Mucosa of rectum (tissue), 2 donors: Measurements from ENCODE around the gene DLGAP1.

ENCODE experiments used
- H3K27ac ChIP-seq, 2 donors: one replicate each; pipeline ENCODE4 v1.7.0; 2013; ENCODE audit warnings: inconsistent platforms in 2 of 2, low read depth in 2 of 2, low read length in 2 of 2
- H3K27me3 ChIP-seq, 2 donors: one replicate each; pipeline ENCODE4 v1.7.0; 2013; ENCODE audit warnings: low read length in 2 of 2; ENCODE audit not compliant: control insufficient read depth in 2 of 2, insufficient read depth in 2 of 2
- H3K36me3 ChIP-seq, 2 donors: one replicate each; pipeline ENCODE4 v1.7.0; 2013; ENCODE audit warnings: low read length in 2 of 2; ENCODE audit not compliant: control insufficient read depth in 2 of 2, insufficient read depth in 2 of 2
- H3K4me1 ChIP-seq, 2 donors: one replicate each; pipeline ENCODE4 v1.7.0; 2013; ENCODE audit warnings: low read length in 2 of 2, mild to moderate bottlenecking in 1 of 2; ENCODE audit not compliant: control insufficient read depth in 2 of 2, insufficient read depth in 2 of 2
- H3K4me3 ChIP-seq, 2 donors: one replicate each; pipeline ENCODE4 v1.7.0; 2013; ENCODE audit warnings: low read length in 2 of 2
- H3K9ac ChIP-seq, 2 donors: one replicate each; pipeline ENCODE4 v1.7.0; 2013; ENCODE audit warnings: low read length in 2 of 2, low read depth in 1 of 2, mild to moderate bottlenecking in 1 of 2
- H3K9me3 ChIP-seq, 2 donors: one replicate each; pipeline ENCODE4 v1.7.0; 2013; ENCODE audit warnings: low read length in 2 of 2; ENCODE audit not compliant: control insufficient read depth in 2 of 2
- donor health status: healthy.
- donor health status: Normal muscosa, but diverticular disease.

The DLGAP1 gene

DNA sequence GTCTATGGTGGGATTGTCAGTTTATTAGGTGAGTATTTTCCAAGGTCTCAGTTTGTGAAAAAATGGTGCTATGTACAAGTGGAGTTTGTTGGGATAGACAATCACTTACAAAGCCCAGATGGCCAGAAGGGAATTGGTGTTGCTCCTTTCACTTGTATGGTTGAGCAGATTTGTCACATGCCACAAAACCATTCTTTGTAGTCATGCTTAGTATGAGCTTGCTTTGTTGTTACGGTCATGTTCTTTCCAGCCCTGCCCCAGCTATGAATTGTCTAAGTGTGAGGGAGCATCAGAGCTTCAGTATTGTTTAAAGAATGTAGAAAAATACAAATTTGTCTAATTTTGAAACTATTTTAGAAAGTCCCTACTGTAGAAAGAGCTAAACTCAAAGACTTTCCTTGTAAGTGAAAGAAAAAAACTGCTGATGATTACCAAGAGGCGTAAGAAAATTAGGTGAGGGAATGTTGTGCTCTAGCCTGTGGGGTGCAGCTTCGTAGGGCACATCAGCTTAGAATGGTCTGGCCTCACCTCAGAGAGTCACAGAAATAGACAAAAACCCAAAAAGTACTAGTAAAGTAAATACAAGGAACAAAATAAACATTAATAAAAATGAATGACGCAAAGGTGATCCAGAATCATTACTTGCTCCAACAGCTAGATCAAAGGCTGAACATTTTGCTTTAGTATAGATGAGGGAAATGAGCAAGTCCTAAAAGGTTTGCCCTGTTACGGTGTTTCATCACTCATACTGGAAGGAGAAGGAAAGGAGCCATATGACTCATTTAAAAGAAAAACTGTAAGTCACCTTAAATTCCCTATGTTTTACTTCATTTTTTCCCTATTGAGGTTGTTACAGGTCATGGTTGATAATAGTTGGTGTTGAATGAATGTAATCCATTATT, 995.9 kb downstream of the DLGAP1 start:
- Histone ChIP-seq H3K4me1 (peaks cover 29 to 39% of the 10 kb centered on the region in 2 donors), H3K4me3 (no peak overlapping the region), H3K27ac (peak overlapping the region; percentile 18 to 64), H3K36me3 (peaks cover 14 to 18% of the 10 kb centered on the region in 2 donors), H3K27me3 (no peaks in the 10 kb centered on the region), H3K9ac (peak overlapping the region in 1 of 2 donors; percentile 52), H3K9me3 (no peaks in the 10 kb centered on the region)

DNA sequence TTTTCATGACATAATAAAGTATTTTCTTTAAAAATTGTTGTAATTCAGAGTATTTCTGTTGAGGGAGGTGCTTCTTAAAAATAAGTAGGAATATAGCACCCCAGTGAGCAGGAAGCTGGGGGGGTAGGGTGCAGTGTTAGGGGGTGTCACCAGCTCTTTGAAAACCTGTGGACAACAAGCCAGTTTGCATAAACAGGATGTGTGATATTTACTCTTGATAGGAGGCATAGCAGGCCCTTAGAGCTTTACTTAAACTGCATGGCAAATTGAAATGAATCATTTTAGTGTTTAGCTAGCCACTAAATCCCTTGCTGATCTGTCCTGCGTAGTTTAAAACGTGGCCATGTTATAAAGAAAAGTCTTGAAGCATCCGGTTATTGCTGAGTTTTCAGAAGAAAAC, 996.7 kb downstream of the DLGAP1 start:
- Histone ChIP-seq H3K27ac (peak overlapping the region; percentile 18 to 64), H3K4me3 (no peak overlapping the region), H3K9ac (no peak overlapping the region), H3K9me3 (no peaks in the 10 kb centered on the region), H3K4me1 (peaks cover 32 to 42% of the 10 kb centered on the region in 2 donors), H3K27me3 (no peaks in the 10 kb centered on the region), H3K36me3 (peaks cover 14 to 18% of the 10 kb centered on the region in 2 donors)

DNA sequence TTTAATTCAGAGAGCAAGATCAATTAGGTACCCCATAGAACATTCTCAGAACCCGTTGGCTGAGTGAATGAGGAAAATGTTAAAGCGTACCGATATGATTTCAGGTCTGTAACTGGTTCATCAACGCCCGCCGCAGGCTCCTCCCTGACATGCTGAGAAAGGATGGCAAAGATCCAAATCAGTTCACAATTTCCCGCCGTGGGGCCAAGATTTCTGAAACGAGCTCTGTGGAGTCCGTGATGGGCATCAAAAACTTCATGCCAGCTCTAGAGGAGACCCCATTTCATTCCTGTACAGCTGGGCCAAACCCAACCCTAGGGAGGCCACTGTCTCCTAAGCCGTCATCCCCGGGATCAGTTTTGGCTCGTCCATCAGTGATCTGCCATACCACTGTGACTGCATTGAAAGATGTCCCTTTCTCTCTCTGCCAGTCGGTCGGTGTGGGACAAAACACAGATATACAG, 997.8 kb downstream of the DLGAP1 start:
- Histone ChIP-seq H3K4me3 (peak overlapping the region; percentile 28 to 32), H3K27me3 (no peaks in the 10 kb centered on the region), H3K9me3 (no peaks in the 10 kb centered on the region), H3K27ac (peak overlapping the region; percentile 93 to 99), H3K4me1 (peaks cover 32 to 50% of the 10 kb centered on the region in 2 donors), H3K9ac (peak overlapping the region; percentile 3 to 48), H3K36me3 (peaks cover 14 to 18% of the 10 kb centered on the region in 2 donors)

DNA sequence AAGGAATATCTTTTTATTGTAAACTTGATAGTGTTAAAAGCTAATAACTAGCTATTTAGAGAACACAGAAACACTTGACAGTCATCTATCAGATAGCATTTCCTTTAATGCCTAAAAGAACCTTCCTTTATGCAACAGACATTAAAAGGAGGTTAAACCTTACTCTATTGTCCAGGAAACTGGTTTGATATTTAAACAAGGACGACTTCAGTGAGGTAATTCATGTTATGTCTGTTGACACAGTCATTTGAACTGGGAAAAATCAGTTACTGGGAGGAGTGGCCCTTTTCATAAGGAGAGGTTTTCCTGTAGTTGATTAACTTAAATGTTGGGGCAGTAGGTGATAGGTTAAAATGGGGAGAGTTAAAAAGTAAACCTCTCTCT, 998.4 kb downstream of the DLGAP1 start:
- peaks cover 32 to 50% of the 10 kb centered on the region in 2 donors for H3K4me1 ChIP-seq
- peaks cover 14 to 18% of the 10 kb centered on the region in 2 donors for H3K36me3 ChIP-seq

DNA sequence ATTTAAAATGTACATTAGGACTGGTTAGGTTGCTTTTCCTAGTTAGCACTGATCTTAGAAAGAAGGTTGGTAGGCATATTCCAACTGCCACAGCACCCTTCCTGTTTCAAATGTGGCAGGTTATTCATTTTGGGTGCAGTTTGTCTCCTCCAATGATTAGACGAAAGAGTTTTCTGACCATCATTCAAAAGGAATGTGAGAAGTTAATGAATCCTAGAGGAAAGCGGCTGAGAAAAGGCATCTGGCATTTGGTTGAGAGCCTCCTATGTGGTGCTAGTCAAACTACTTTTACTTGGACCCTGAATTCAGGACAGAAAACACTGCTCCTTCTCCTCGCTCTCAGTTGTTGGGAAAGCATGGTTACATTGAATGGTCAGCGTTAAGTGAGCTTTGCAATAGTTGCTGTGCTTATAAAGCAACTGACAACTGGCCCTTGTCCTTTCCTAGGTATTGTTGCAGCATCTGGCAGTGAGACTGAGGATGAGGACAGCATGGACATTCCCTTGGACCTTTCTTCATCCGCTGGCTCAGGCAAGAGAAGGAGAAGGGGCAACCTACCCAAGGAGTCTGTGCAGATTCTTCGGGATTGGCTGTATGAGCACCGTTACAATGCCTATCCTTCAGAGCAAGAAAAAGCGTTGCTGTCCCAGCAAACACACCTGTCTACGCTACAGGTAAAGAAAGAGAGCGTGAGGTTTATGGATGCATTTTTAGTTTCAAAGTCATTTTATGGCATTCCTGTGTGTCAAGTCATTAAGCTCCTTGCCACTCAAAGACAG, 999.0 kb downstream of the DLGAP1 start:
- peaks cover 14 to 17% of the 10 kb centered on the region in 2 donors for H3K36me3 ChIP-seq
- H3K27me3 ChIP-seq, result no peaks in the 10 kb centered on the region
- peak overlapping the region; percentile 93 to 99 for H3K27ac ChIP-seq
- H3K4me1 ChIP-seq, result peaks cover 32 to 50% of the 10 kb centered on the region in 2 donors
- no peaks in the 10 kb centered on the region for H3K9me3 ChIP-seq
- H3K4me3 ChIP-seq, result peak overlapping the region; percentile 10 to 96
- peak overlapping the region; percentile 60 to 100 for H3K9ac ChIP-seq

More for the DNA sequence above, 998.4 kb downstream of the DLGAP1 start:
- peak overlapping the region; percentile 93 to 99 for H3K27ac ChIP-seq
- H3K27me3 ChIP-seq, result no peaks in the 10 kb centered on the region
- H3K4me3 ChIP-seq, result peak overlapping the region in 1 of 2 donors; percentile 32
- peak overlapping the region; percentile 60 to 100 for H3K9ac ChIP-seq
- no peaks in the 10 kb centered on the region for H3K9me3 ChIP-seq

DNA sequence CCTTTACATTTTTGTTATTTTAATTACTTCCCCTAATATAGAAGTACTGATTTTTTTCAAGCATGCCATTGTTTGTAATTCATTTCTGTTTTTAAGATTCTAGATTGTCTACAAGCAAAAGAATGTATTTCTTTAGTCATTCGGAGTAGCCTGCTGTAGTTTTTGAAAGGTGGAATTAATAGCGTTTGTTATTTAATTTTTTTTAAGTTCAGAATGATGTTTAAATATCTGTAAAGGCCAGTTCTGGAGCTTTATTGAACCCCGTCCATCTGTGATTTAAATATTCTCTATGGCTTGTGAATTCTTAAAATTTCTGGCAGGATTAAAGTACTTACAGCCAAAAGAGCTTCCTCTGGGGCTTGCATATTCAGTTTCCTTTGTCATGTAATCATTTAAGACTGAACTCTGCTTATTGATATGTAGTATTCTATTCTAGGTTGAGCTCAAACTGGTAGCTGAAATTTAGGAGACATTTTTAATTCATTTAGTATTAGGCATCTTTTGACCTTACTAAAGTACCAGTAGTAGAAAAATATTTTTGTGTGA, 999.9 kb downstream of the DLGAP1 start:
- H3K27ac ChIP-seq, result peak overlapping the region; percentile 93 to 99
- H3K4me1 ChIP-seq, result peaks cover 32 to 50% of the 10 kb centered on the region in 2 donors
- peak overlapping the region; percentile 60 to 100 for H3K9ac ChIP-seq

DNA sequence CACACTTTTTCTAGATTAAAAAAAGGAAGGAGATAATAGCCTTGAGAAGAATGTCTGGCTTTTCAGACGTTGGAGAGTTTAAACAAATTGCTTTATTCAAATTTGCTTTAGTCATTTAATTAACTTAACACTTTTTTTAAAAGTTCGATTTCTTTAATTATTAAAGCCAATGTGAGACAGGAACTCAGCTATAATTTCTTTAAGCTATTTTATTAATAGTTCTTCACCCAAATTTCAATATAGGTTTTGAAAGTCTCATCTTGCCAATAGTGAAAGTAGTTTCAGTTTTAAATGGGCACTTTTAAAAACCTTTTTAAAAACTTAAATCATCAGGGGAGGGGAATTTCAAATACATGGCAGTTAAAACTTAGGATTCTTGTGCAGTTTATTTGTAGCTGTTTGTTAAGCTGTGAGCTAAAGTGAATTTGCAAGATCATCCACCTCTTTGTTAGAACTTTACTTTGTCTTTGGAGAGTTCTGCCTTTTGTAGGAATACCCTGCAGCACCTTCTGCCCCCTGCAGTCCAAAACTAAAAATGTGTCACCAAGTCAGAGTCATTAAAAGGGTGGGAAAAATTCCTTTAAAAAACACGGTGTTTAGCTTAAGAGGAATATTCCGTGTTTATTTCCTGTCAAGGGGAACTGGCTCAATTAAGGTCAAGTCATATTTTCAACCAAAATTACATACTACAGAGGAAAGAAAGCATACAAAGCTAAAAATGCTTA, 1000.6 kb downstream of the DLGAP1 start:
- H3K27me3 ChIP-seq, result no peaks in the 10 kb centered on the region
- H3K9me3 ChIP-seq, result no peaks in the 10 kb centered on the region
- H3K4me1 ChIP-seq, result peaks cover 32 to 49% of the 10 kb centered on the region in 2 donors
- peak overlapping the region; percentile 88 to 96 for H3K4me3 ChIP-seq
- H3K27ac ChIP-seq, result peak overlapping the region; percentile 93 to 99
- peak overlapping the region; percentile 100 for H3K9ac ChIP-seq
- peaks cover 11 to 12% of the 10 kb centered on the region in 2 donors for H3K36me3 ChIP-seq

More for the DNA sequence above, 999.9 kb downstream of the DLGAP1 start:
- Histone ChIP-seq H3K27me3 (no peaks in the 10 kb centered on the region), H3K9me3 (no peaks in the 10 kb centered on the region), H3K36me3 (peaks cover 11 to 12% of the 10 kb centered on the region in 2 donors), H3K4me3 (peak overlapping the region in 1 of 2 donors; percentile 96)

DNA sequence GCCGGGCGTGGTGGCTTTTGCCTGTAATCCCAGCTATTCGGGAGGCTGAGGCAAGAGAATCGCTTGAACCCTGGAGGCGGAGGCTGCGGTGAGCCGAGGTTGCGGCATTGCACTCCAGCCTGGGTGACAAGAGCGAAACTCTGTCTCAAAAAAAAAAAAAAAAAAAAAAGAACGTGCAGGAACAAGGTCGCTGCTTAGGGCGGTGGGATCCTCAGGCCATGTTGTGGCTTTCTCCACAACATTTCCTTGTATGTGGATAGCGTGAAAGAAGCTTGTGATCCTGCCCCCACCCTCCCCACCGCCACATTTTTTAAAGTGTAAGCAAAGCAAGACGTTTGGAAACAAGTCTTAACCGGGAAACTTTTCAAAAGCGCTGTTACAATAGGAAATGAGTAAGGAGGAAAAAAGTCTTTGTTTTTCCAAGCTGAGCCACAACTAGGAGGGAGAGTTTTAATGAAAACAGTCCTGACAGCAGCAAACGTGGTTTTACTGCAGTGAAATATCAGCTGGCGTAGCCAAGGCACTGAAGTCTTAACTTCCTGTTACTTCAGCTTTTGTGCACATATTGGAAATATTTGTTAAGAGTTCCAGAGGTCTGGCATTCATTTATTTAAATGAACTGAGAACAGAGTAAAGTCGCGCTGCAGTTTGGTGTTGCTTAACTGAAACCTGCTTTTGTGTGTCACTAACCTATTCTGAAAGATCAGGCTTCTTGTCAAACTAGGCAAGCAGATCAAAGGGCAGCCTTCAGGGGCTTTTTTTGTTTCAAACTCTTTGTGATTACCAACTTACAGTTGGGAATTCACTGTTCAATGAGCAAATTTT, 1001.4 kb downstream of the DLGAP1 start:
- Histone ChIP-seq H3K9me3 (no peaks in the 10 kb centered on the region), H3K36me3 (peaks cover 8 to 10% of the 10 kb centered on the region in 2 donors), H3K27ac (peak overlapping the region; percentile 93 to 99), H3K9ac (peak overlapping the region; percentile 100), H3K4me1 (peaks cover 28 to 41% of the 10 kb centered on the region in 2 donors), H3K27me3 (no peaks in the 10 kb centered on the region), H3K4me3 (peak overlapping the region; percentile 88 to 96)
